MM.1S (cell line): ENCODE results near the gene CCL1.

Experiments
- DNase-seq: peaks from one replicate; pipeline ENCODE4 v3.0.0-alpha.2; 2015
- H2AFZ ChIP-seq: fragments of 300-600 bp; sonication (generic); 2 replicates; pipeline ENCODE4 v1.6.0; 2016; ENCODE audit warnings: antibody characterized with exemption, low read length
- H3F3A ChIP-seq: fragments of 300-600 bp; sonication (generic); 2 replicates; pipeline ENCODE4 v1.6.1; 2016; ENCODE audit warnings: mild to moderate bottlenecking, antibody characterized with exemption, low read length, moderate library complexity, mixed read lengths; ENCODE audit not compliant: insufficient read depth
- H3K27ac ChIP-seq: fragments of 300-600 bp; sonication (generic); 2 replicates; pipeline ENCODE4 v1.5.1; 2016; ENCODE audit warnings: mild to moderate bottlenecking, low read length
- H3K27me3 ChIP-seq: fragments of 300-600 bp; sonication (generic); replicated peaks from 2 replicates; pipeline ENCODE4 v1.6.0; 2016; ENCODE audit warnings: low read length; ENCODE audit not compliant: insufficient read depth
- H3K36me3 ChIP-seq: fragments of 300-600 bp; sonication (generic); replicated peaks from 2 replicates; pipeline ENCODE4 v1.6.1; 2016; ENCODE audit warnings: mild to moderate bottlenecking, low read length, mixed read lengths; ENCODE audit not compliant: insufficient read depth
- H3K4me1 ChIP-seq: fragments of 300-600 bp; sonication (generic); 2 replicates; pipeline ENCODE4 v1.6.1; 2016; ENCODE audit warnings: low read length, mixed read lengths
- H3K4me2 ChIP-seq: fragments of 300-600 bp; sonication (generic); 2 replicates; pipeline ENCODE4 v1.6.0; 2016; ENCODE audit warnings: low read depth, low read length
- H3K4me3 ChIP-seq: fragments of 300-600 bp; sonication (generic); 2 replicates; pipeline ENCODE4 v1.5.1; 2016; ENCODE audit warnings: low read length, mixed read lengths
- H3K79me2 ChIP-seq: fragments of 300-600 bp; sonication (generic); 2 replicates; pipeline ENCODE4 v1.6.1; 2016; ENCODE audit warnings: mixed run types, low read length, mixed read lengths
- H3K9ac ChIP-seq: fragments of 300-600 bp; sonication (generic); 2 replicates; pipeline ENCODE4 v1.6.1; 2016; ENCODE audit warnings: low read length, mixed read lengths
- H3K9me2 ChIP-seq: fragments of 300-600 bp; sonication (generic); replicated peaks from 2 replicates; pipeline ENCODE4 v1.6.1; 2016; ENCODE audit warnings: mild to moderate bottlenecking, low read length, mixed read lengths; ENCODE audit not compliant: insufficient read depth
- H3K9me3 ChIP-seq: fragments of 300-600 bp; sonication (generic); replicated peaks from 2 replicates; pipeline ENCODE4 v1.6.1; 2016; ENCODE audit warnings: mild to moderate bottlenecking, low read length, mixed read lengths; ENCODE audit not compliant: insufficient read depth
- H4K20me1 ChIP-seq: fragments of 300-600 bp; sonication (generic); 2 replicates; pipeline ENCODE4 v1.6.1; 2016; ENCODE audit warnings: mild to moderate bottlenecking, low read length, moderate library complexity, mixed read lengths; ENCODE audit not compliant: insufficient read depth
- EZH2 ChIP-seq: fragments of 300-600 bp; sonication (generic); optimal IDR thresholded peaks from 2 replicates; pipeline ENCODE3; 2017; ENCODE audit warnings: low read depth, mild to moderate bottlenecking, antibody characterized with exemption, low read length, mixed read lengths
- EZH2phosphoT487 ChIP-seq: fragments of 300-600 bp; sonication (generic); IDR thresholded peaks from 2 replicates; pipeline ENCODE4 v1.6.1; 2018; ENCODE audit warnings: antibody characterized with exemption, low read length
- TF ChIP-seq, protein P1 (sequence below): fragments of 300-600 bp; sonication (generic); IDR thresholded peaks from 2 replicates; pipeline ENCODE4 v1.5.1; 2016; ENCODE audit warnings: antibody characterized with exemption, low read length, mixed read lengths

CCL1 gene

DNA sequence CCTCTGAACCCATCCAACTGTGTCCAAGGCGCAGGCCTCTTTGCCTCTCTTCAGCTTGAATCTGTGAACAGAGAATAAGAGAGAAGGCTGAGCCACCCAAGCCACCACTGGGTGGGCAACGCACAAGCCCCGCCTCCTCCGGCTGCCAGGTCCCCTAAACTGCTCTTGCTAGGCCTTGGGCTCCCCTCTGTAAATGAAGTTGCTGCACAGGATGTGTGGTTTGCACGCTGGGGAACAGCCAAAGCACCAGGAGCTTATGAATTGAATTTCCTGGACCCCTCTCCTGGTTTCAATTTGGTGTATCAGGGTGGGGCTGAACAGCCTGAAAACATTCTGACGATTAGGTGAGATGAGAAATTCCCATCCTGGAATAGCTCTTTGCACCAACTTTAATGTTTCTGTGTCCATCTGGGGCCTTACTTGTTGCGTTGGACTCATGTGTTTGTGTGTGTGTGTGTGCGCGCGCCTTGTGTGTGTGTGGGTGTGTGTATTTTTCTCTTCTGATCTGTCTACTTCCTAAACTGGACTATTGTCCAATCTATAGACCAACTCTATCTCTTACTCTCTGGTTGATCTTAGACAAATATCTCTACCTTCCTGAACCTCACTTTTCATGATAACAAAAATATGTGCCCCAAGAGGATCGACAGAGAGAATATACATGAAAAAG, 2.3 kb downstream of the CCL1 start:
- H3K9ac ChIP-seq: no peak overlapping the region
- H3K4me2 ChIP-seq: no peak overlapping the region
- no peaks in the 10 kb centered on the region for H3K36me3 ChIP-seq
- H3K27me3 ChIP-seq: no peaks in the 10 kb centered on the region
- H3K27ac ChIP-seq: no peak overlapping the region
- H3K4me1 ChIP-seq: peaks cover 53% of the 10 kb centered on the region
- no peak overlapping the region for H3K4me3 ChIP-seq
- no peaks in the 10 kb centered on the region for H3K9me2 ChIP-seq
- TF ChIP-seq EZH2phosphoT487 (no peak), EZH2 (no peak)
- TF ChIP-seq, protein P1, sequence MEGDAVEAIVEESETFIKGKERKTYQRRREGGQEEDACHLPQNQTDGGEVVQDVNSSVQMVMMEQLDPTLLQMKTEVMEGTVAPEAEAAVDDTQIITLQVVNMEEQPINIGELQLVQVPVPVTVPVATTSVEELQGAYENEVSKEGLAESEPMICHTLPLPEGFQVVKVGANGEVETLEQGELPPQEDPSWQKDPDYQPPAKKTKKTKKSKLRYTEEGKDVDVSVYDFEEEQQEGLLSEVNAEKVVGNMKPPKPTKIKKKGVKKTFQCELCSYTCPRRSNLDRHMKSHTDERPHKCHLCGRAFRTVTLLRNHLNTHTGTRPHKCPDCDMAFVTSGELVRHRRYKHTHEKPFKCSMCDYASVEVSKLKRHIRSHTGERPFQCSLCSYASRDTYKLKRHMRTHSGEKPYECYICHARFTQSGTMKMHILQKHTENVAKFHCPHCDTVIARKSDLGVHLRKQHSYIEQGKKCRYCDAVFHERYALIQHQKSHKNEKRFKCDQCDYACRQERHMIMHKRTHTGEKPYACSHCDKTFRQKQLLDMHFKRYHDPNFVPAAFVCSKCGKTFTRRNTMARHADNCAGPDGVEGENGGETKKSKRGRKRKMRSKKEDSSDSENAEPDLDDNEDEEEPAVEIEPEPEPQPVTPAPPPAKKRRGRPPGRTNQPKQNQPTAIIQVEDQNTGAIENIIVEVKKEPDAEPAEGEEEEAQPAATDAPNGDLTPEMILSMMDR: no peak
- DNase-seq: no peak
- no peaks in the 10 kb centered on the region for H3K9me3 ChIP-seq
- H3F3A ChIP-seq: peaks cover 25% of the 10 kb centered on the region
- H2AFZ ChIP-seq: no peak overlapping the region
- no peaks in the 10 kb centered on the region for H3K79me2 ChIP-seq
- no peaks in the 10 kb centered on the region for H4K20me1 ChIP-seq

DNA sequence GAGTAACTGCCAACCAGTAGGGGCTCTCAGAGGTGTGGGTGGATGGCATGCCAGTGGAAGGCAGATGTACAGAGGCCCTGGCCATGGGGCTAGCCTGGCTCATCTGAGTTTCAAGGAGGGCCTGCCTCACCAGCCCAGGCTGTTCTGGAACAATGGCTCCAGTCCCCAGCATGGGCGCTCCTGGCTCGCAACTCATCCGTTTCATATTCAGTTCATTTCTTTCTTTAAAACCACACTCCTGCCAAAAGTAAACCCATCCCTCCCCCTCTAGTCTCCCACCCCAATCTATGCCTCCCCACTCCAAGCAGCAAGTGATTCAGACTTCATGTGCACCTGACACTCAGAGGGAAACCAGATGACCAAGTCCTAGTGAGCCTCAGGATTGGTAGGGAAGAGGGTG, 4.4 kb downstream of the CCL1 start:
- H4K20me1 ChIP-seq: no peaks in the 10 kb centered on the region
- H3K9ac ChIP-seq: no peak overlapping the region
- H3K27me3 ChIP-seq: no peaks in the 10 kb centered on the region
- peaks cover 4% of the 10 kb centered on the region; the same call in 1 of the 2 replicates for H3F3A ChIP-seq
- H3K27ac ChIP-seq: no peak overlapping the region
- no peaks in the 10 kb centered on the region for H3K36me3 ChIP-seq
- no peaks in the 10 kb centered on the region for H3K9me2 ChIP-seq
- H3K4me2 ChIP-seq: no peak overlapping the region
- no peaks in the 10 kb centered on the region for H3K9me3 ChIP-seq
- TF ChIP-seq EZH2phosphoT487: no peak
- no peak for TF ChIP-seq EZH2
- no peak overlapping the region for H3K4me3 ChIP-seq
- no peaks in the 10 kb centered on the region for H3K79me2 ChIP-seq
- DNase-seq: no peak
- H3K4me1 ChIP-seq: peaks cover 34% of the 10 kb centered on the region
- no peak overlapping the region for H2AFZ ChIP-seq

DNA sequence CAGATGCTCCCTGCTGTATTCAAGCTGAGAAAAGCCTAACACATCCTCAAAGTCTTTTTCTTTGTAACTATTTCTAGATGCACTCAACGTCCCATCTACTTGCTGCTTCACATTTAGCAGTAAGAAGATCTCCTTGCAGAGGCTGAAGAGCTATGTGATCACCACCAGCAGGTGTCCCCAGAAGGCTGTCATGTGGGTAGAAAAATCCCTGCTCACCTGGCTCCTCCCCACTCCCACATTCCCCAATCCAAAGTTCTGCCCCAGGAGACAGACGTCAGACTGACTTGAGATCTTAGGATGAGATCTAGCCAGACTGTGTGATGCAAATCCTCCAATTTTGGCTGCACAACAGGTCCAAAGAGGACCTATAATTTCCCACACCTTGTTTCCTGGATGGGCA, 5.6 kb downstream of the CCL1 start:
- Histone ChIP-seq H3K36me3 (no peaks in the 10 kb centered on the region), H3K9me3 (no peaks in the 10 kb centered on the region), H3F3A (no peaks in the 10 kb centered on the region), H3K79me2 (no peaks in the 10 kb centered on the region), H3K27me3 (no peaks in the 10 kb centered on the region), H3K9ac (no peak overlapping the region), H3K4me1 (peaks cover 21% of the 10 kb centered on the region), H3K4me2 (no peak overlapping the region), H3K9me2 (no peaks in the 10 kb centered on the region), H4K20me1 (no peaks in the 10 kb centered on the region), H3K4me3 (no peak overlapping the region), H2AFZ (no peak overlapping the region), H3K27ac (no peak overlapping the region)
- no peak for DNase-seq
- TF ChIP-seq EZH2phosphoT487: no peak
- TF ChIP-seq EZH2: no peak
- TF ChIP-seq, protein P1: peak; percentile 24

DNA sequence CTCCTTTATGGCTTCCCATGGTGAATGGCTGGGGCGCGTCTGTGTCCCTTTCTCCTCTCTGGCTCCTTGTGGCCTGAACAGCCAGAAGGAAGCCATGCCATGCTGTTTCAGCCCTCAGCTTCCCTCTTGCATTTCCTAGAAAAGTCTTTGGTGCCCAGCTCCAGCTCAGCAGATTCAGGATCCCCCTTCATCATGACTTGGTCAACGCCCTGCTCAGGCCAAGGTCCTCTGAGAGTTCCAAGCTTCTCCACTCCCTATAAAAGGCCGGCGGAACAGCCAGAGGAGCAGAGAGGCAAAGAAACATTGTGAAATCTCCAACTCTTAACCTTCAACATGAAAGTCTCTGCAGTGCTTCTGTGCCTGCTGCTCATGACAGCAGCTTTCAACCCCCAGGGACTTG, 6.8 kb downstream of the CCL1 start, which contains the start of gene CCL13:
Gene CCL13, plus strand, starts transcription at position 287 of the 400 bp plus-strand sequence. Its CDS starts 47 bp downstream, at position 334.
- H3K9ac ChIP-seq: no peak within 1 kb of the TSS
- no peak for DNase-seq
- H3K4me1 ChIP-seq: peaks cover 10% of the 10 kb centered on the region; the same call in 1 of the 2 replicates
- no peaks in the 10 kb centered on the region for H3K79me2 ChIP-seq
- H3K9me2 ChIP-seq: no peaks in the 10 kb centered on the region
- H3K9me3 ChIP-seq: no peaks in the 10 kb centered on the region
- no peak within 1 kb of the TSS for H3K4me3 ChIP-seq
- TF ChIP-seq EZH2: no peak
- TF ChIP-seq, protein P1: no peak
- no peak for TF ChIP-seq EZH2phosphoT487
- no peaks in the 10 kb centered on the region for H4K20me1 ChIP-seq
- no peaks in the 10 kb centered on the region for H3K27me3 ChIP-seq
- H3K4me2 ChIP-seq: no peak within 1 kb of the TSS
- no peaks in the 10 kb centered on the region for H3K36me3 ChIP-seq
- H2AFZ ChIP-seq: no peak within 1 kb of the TSS
- H3K27ac ChIP-seq: no peak within 1 kb of the TSS
- H3F3A ChIP-seq: no peaks in the 10 kb centered on the region
